HepG2 (cell line): ENCODE results near the gene SERPINA9. TPM values are rescaled to one million over a fixed set of nuclear protein-coding genes. Genes with fewer than 3 reads are reported as not detected.

Source experiments
- CCAR2 ChIP-seq: fragments of 200-400 bp; formaldehyde crosslinking; optimal IDR thresholded peaks from 2 replicates; pipeline ENCODE3; 2018; ENCODE audit warnings: low read depth, mild to moderate bottlenecking, low read length, moderate library complexity
- CREM ChIP-seq, 2 experiments: sonication (generic) in 1 of 2; formaldehyde crosslinking in 1 of 2; IDR thresholded peaks; 2 replicates each; pipeline versions ENCODE4 v1.4.0 to v1.6.1; 2016 to 2020; ENCODE audit warnings: antibody characterized with exemption in 1 of 2, mild to moderate bottlenecking in 1 of 2, missing genetic modification reagents in 1 of 2
- E2F2 ChIP-seq: sonication (generic); formaldehyde crosslinking; IDR thresholded peaks from 2 replicates; pipeline ENCODE4 v1.4.0; 2020; ENCODE audit warnings: missing genetic modification reagents, borderline replicate concordance
- FOXA1 ChIP-seq, 2 experiments: fragments of 450-650 bp in 1 of 2; sonication (generic) in 1 of 2; formaldehyde crosslinking in 1 of 2; IDR thresholded peaks; 2 replicates each; pipeline versions ENCODE4 v1.4.0 to v1.6.1; 2016 to 2020; ENCODE audit warnings: missing genetic modification reagents in 1 of 2
- KDM3A ChIP-seq: IDR thresholded peaks from 2 replicates; pipeline ENCODE4 v1.6.1; 2018; ENCODE audit warnings: low read depth, missing compliant biosample characterization
- KDM5B ChIP-seq: sonication (generic); formaldehyde crosslinking; IDR thresholded peaks from 2 replicates; pipeline ENCODE4 v1.4.0; 2020; ENCODE audit warnings: missing genetic modification reagents, mild to moderate bottlenecking, borderline replicate concordance
- NR2C2 ChIP-seq: sonication (generic); formaldehyde crosslinking; IDR thresholded peaks from 2 replicates; pipeline ENCODE4 v1.4.0; 2020; ENCODE audit warnings: missing genetic modification reagents, mild to moderate bottlenecking, moderate library complexity, borderline replicate concordance
- PAWR ChIP-seq: sonication (generic); formaldehyde crosslinking; IDR thresholded peaks from 2 replicates; pipeline ENCODE4 v1.4.0; 2020; ENCODE audit warnings: missing genetic modification reagents, mild to moderate bottlenecking, borderline replicate concordance
- RFXAP ChIP-seq: sonication (generic); formaldehyde crosslinking; IDR thresholded peaks from 2 replicates; pipeline ENCODE4 v1.4.0; 2020; ENCODE audit warnings: missing genetic modification reagents, borderline replicate concordance
- SMC3 ChIP-seq: IDR thresholded peaks from 2 replicates; pipeline ENCODE4 v1.6.1; 2011; ENCODE audit warnings: low read length, improper control_type of control experiment
- SP4 ChIP-seq: sonication (generic); formaldehyde crosslinking; IDR thresholded peaks from 2 replicates; pipeline ENCODE4 v1.8.1; 2023; ENCODE audit warnings: mild to moderate bottlenecking, missing genetic modification reagents
- ZBTB21 ChIP-seq: sonication (generic); formaldehyde crosslinking; IDR thresholded peaks from 2 replicates; pipeline ENCODE4 v1.4.0; 2020; ENCODE audit warnings: missing genetic modification reagents
- ZBTB38 ChIP-seq: sonication (generic); formaldehyde crosslinking; IDR thresholded peaks from 2 replicates; pipeline ENCODE4 v1.5.1; 2020; ENCODE audit warnings: mild to moderate bottlenecking, missing genetic modification reagents
- ZNF136 ChIP-seq: sonication (generic); formaldehyde crosslinking; IDR thresholded peaks from 2 replicates; pipeline ENCODE4 v1.8.1; 2022; ENCODE audit warnings: low read depth, mild to moderate bottlenecking, moderate library complexity, missing genetic modification reagents
- ZNF143 ChIP-seq: sonication (generic); formaldehyde crosslinking; IDR thresholded peaks from 2 replicates; pipeline ENCODE4 v1.4.0; 2020; ENCODE audit warnings: missing genetic modification reagents
- ZNF513 ChIP-seq: sonication (generic); formaldehyde crosslinking; conservative IDR thresholded peaks from 2 replicates; pipeline ENCODE4 v1.5.0; 2020; ENCODE audit warnings: missing genetic modification reagents
- ZNF609 ChIP-seq: sonication (generic); formaldehyde crosslinking; IDR thresholded peaks from 2 replicates; pipeline ENCODE4 v1.4.0; 2020; ENCODE audit warnings: mild to moderate bottlenecking, missing genetic modification reagents, borderline replicate concordance
- ZNF747 ChIP-seq: sonication (generic); formaldehyde crosslinking; IDR thresholded peaks from 2 replicates; pipeline ENCODE4 v1.8.1; 2023; ENCODE audit warnings: missing genetic modification reagents, mild to moderate bottlenecking, borderline replicate concordance
- ZNF788 ChIP-seq: sonication (generic); formaldehyde crosslinking; IDR thresholded peaks from 2 replicates; pipeline ENCODE4 v1.5.0; 2020; ENCODE audit warnings: mild to moderate bottlenecking, missing genetic modification reagents, borderline replicate concordance
- polyA plus RNA-seq, 8 experiments: library from polyadenylated mRNA; depleted of rRNA in 3 of 8; stranded (reverse) in 7 of 8; unstranded in 1 of 8; fragments of >200 nt; fragmentation: Illumina TruSeq in 4 of 8; extraction: Trizol in 4 of 8; gene quantifications; 2 replicates each; pipeline versions ENCODE4 v1.2.1 to v1.2.3, GENCODE V29; 2011 to 2016; ENCODE audit warnings: low read depth in 4 of 8, missing spikeins in 1 of 8, mixed read lengths in 1 of 8; ENCODE audit not compliant: insufficient read depth in 1 of 8
- total RNA-seq, 5 experiments: library from RNA; depleted of rRNA; stranded (reverse); fragments of >200 nt; fragmentation: Illumina TruSeq; extraction: Trizol; gene quantifications; 2 replicates each; pipeline ENCODE4 v1.2.3, GENCODE V29; 2016; ENCODE audit warnings: low read depth in 1 of 5

SERPINA9 gene
- total and polyA plus RNA-seq, 2 of the 13 experiments (the other 11 are each of a cell fraction or from before 2014, with no cell fraction given): 0.21 TPM; not detected in 1

GRCh38 chr14:94501588-94502516 lies 25.9 kb upstream of the SERPINA9 start (continued):
- TF ChIP-seq ZNF513 (no peak), ZNF747 (CRISPR knock-in tag) (no peak), ZNF609 (CRISPR knock-in tag) (peak; percentile 56; the same call in 1 of the 2 replicates), CREM (IDR thresholded peaks at IDR 0.05) (peak; percentile 37; the same call in 1 of the 2 replicates), CREM (CRISPR knock-in tag; IDR thresholded peaks at IDR 0.05) (no peak), ZBTB38 (CRISPR knock-in tag) (peak; percentile 40; the same call in 1 of the 2 replicates), SMC3 (peak; percentile 29; the same call in 1 of the 2 replicates), ZNF788 (CRISPR knock-in tag) (0 out of 2 replicates have a peak, but pooled peaks have one; percentile 18), PAWR (CRISPR knock-in tag) (no peak), CCAR2 (no peak), NR2C2 (peak; percentile 78), FOXA1 (IDR thresholded peaks at IDR 0.05) (peak; percentile 87), FOXA1 (CRISPR knock-in tag; IDR thresholded peaks at IDR 0.05) (peak; percentile 56), SP4 (CRISPR knock-in tag) (no peak), RFXAP (no peak), E2F2 (no peak), ZNF136 (CRISPR knock-in tag) (no peak), KDM3A (CRISPR knock-in tag) (0 out of 2 replicates have a peak, but pooled peaks have one; percentile 27), ZBTB21 (CRISPR knock-in tag) (no peak), KDM5B (no peak), ZNF143 (no peak)
